ENCODE results near the gene CNOT9.

GRCh38 chr2:218642121-218642656 is 73.5 kb downstream of the CNOT9 start:
- TF ChIP-seq, protein P1, sequence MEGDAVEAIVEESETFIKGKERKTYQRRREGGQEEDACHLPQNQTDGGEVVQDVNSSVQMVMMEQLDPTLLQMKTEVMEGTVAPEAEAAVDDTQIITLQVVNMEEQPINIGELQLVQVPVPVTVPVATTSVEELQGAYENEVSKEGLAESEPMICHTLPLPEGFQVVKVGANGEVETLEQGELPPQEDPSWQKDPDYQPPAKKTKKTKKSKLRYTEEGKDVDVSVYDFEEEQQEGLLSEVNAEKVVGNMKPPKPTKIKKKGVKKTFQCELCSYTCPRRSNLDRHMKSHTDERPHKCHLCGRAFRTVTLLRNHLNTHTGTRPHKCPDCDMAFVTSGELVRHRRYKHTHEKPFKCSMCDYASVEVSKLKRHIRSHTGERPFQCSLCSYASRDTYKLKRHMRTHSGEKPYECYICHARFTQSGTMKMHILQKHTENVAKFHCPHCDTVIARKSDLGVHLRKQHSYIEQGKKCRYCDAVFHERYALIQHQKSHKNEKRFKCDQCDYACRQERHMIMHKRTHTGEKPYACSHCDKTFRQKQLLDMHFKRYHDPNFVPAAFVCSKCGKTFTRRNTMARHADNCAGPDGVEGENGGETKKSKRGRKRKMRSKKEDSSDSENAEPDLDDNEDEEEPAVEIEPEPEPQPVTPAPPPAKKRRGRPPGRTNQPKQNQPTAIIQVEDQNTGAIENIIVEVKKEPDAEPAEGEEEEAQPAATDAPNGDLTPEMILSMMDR (IDR thresholded peaks at IDR 0.05), result no peak
- no peak for TF ChIP-seq POLR2A (IDR thresholded peaks at IDR 0.05)
